Stimulated activated CD8-positive, alpha-beta memory T cell treated with anti-CD3 and anti-CD28 coated beads, Interleukin-15, amount 100 ng/mL, for 48 hours (primary cell): Measurements from ENCODE around the gene PRR23E.

Experiments
- DNase-seq, 2 donors: peaks; one replicate each; pipeline ENCODE4 v3.0.0-alpha.2; 2020; ENCODE audit warnings: low read depth in 2 of 2

The PRR23E gene

DNA sequence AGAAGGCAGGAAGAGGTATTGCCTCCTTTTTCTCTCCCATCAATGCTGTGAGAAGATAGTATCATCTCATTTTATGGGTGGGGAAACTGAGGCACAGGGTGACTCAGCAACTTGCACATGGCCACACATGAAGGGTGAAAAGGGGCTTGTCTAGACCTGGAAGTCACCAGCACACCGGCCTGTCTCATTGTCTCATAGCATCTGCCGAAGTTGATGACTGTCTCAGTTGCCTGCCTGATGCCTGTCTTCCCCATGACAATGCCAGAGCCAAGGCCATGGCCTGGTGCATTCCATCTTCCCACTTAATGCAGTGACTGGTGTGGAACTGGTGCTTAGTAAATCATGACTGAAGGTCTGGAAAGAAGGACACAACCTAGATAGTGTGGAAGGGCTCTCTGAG, 27.9 kb upstream of the PRR23E start:
- DNase-seq = no peak

DNA sequence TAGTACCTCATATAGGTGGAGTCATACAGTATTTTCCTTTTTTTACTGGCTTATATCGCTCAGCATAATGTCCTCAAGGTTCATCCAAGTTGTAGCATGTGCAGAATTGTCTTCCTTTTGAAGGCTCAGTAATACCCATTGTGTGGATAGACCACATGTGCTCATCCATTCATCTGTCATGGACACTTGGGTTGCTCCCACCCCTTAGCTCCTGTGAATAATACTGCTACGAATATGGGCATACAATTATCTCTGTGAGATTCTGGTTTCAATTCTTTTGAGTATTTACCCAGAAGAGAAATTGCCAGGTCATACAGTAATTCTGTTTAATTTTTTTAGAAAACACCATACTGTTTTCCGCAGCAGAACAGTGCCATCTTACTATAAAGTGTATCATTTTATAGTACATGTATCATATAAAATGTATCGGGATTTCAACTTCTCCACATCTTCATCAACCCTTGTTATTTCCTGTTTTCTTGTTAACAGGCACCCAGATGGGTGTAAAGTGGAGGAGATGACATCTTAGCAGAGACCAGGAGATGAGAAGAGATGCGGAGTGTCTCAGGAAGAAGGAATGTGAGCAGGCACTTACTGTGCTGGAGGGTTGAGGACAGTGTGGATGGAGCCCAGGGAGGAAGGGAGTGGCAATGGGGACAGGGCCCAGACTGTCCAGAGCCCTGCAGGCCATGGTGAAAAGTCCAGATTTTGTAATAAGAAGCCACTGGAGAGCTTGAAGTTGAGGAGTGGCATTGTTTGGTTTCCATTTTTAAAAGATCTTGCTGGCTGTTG, 27.0 kb upstream of the PRR23E start:
- no peak for DNase-seq

DNA sequence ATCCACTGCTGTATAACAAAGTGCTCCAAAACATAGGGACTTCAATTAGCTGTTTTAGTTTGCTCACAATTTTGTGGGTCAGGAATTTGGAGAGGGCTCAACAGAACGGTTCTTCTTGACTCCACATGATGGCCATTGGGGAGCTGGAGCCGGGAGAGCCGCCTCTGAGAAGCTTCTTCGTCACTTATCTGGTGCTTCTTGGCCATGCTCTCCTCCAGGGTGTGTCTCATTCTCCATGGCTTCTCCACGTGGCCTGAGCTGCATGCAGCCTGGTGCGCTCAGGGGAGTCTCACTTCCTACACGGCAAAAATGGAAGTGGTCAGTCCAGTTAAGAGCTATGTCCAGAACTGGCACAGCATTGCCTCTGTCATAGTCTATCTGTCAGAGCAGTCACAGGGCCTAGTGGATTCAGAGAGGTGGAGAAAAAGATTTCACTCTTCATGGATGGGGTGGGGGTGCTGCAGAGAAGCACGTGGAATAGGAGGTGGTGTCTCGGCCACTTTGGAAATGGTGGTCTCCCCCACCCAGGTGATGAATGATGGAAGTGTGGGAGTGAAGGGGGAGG, 26.3 kb upstream of the PRR23E start:
- no peak for DNase-seq

DNA sequence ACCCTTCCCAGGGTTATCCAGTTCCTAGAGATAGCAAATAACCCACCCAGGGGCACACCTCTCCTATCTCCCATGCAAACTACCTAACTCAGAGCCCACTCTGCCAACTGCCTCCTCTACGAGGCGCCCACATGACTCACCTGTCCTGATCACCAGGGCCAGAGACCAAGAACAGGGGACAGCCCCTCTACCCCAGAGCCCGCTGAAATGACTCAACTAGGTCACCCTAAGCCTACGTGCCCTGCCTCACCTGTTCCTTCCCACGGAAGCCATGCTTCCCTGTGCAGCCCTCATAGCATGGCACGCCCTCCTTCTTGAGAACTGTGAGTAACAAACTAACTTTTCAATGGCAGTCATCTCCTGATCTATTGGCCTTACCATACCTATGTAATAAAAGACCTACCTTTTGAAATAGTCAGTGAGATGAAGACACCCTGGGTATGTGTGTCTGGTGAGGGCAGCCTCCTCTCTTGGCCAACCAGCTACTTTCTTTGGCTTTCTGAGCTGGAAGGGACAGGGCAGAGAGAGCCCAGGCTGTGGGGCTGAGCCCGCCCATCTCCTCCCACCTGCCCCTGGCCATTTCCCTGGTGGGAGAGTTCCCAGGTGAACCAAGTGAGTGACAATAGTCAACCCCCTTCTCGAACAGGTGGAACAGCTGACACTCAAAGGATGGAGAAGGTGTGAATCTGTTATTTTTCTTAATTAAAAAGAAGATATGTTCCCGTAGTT, 25.5 kb upstream of the PRR23E start:
- no peak for DNase-seq

DNA sequence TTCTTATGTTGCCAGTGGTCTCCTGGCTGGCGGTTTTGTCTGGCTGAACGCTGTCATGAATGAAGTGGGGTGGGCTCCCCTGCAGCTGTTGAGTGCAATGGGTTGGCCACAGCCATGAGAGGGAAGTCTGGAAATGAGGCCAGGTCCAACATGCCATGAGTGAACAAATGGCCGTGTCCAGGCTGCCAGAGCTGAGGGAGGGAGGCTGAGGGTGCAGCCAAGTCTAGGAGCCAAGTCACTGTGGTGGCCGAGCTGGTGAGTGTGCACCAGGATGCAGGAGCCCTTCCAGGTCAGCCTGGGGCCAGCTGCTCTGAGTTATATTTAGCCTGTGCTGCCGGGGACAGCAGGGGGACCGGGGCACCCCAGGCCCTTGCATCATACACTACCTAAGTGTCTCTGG, 24.7 kb upstream of the PRR23E start:
- DNase-seq = no peak

DNA sequence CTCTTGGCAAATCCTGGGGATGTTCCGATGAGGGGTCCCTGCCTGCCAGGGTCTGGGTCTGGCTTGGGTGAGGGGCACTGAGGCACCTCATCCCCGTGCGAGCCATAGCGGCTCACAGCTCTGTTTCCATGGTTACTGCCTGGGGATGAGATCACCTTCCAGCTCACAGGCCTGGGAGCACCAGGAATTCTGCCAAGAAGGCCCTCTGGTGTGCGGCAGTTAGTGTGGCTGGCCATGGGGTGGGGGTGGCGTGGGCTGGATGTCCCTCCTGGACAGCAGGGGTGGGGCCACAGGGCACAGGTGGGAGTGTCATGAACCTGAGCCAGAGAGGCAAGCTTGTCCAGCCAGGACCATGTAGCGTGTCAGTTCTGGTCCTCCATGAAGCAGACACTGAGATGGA, 22.1 kb upstream of the PRR23E start:
- DNase-seq = no peak

DNA sequence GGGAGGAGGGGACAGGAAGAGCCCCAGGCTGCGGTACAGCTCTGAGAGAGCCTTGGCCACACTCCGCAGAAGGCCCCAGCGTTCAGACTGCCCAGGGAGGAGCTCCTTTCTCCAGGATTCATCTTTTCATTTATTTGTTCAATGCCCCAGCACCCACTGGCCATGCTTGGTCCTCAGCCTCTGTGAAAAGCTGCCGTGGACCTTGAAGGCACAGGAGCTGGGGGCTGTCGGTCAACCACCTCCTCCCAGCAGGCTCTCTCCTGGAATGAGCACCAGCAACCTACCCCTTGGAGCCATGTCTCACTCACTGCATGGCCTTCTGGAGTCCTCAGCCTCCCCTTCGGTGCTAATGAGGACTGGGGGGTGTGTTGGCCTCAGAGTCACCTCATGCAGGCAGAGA, 21.6 kb upstream of the PRR23E start:
- no peak for DNase-seq

DNA sequence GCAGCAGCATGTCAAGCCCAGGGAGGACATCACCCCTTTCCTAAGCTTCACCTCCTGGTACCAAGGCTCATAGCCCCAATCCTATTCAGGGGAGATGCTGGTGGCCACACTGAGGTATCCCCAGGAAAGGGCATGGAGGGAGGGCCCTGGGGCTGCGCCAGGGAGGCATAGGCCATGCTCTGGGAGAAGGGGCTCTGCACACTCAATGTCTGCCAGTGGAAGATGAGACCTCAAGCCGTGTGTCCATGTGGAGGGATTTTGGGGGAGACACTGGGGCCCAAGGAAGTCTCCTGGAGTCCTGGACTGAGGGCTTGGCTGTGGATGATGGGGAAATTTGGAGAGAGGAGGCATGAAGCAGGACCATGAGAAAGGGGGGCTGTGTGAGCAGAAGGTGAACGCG, 21.2 kb upstream of the PRR23E start:
- DNase-seq = no peak

DNA sequence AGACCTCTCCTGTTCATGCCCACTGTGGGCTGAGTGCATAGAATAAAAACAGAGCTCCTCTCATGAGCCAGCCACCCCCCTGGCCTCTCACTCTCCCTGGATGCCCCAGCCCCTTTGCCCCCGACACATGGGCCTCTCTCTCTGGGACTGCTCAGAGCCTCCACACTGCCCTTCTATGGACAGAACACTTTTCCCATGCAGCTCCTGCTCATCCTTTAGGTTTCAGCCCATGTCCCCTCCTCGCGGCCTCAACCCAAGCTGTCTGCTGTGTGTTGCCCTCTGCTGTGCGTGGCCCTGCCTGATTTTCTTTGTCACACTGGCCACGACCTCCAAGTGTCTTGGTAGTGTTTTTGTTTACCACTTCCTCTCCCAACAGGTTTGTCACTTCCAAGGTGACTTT, 20.7 kb upstream of the PRR23E start:
- DNase-seq = no peak

DNA sequence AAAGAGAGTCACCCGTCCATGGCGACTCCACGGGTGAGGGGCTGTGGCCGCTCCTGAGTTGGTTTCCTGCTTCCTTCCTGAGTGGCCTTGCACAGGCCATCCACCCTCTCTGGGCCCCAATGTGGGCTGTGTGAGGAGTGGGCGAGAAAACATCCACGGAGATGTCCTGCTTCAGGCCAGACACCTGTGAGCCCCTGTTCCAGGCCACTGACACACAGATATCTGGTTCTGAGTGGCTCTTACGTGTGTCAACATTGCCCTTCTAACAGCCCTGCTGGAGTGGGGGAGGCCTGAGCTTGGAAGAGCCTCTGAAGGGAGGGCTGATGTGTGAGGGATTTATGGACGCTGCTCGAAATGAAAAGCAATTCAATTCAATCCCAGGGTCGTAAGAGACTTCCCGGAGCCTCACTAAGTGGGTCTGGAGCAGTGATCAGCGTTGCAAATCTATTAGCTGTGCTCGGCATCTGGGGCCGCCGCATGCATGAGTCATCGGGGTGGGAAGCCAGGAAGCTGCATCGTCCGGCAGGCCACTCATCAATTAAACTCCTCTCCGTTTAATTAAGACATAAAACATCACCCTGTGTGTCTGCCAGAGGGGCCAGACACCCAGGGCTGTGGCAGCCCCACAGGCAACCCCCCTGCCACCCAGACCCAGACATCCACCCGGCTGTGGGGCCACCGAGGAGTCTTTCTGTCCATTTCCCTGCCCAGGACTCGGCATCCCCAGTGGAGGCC, 20.0 kb upstream of the PRR23E start:
- DNase-seq = no peak

DNA sequence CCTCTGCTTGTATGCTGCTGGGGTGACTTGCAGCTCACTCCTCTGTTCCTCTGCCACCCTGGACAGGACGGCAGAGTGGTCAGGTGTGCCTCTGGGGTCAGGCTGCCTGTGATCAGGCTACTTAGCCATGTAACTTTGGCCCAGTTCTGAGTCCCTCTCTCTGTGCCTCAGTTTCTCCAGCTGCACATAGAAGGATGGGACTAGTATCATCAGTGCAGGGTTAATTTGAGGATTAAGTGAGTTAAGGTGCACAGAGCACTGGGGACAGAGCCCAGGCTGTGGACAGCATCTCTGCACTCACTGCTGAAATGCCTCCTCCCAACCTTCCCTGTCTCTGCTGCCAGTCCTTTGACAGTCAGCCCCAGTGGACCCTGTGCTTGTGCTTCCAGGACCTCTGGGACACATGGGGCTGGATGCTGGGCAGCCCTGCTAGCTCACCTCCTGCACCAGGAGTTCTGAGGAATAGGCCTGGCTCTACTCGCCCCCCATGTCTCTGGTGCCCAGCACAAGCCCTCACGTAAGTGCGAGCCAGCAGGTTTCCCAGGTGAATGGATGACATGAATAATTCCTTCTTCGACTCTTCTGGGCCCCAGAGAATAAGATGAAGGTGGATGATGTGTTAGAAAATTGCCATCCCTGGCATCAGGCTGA, 19.3 kb upstream of the PRR23E start:
- no peak for DNase-seq

DNA sequence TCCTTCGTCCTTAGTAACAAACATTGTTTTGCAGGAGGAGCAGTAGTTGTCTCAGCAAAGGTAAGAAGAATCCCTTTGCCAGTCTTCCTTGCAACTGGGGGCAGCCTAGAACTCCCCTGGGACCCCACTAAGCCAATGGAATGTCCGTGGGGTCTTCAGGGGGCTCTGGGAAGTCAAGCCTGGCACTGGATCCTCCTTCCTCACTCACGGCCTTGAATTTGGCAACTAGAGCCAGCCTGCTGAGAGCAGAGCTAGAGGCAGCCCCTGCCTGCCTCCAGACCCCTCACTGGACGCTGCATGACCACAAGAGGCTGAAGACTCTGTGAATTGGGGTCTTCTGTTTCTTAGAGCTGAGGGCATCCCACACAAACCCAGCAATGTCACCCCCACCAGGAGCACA, 18.6 kb upstream of the PRR23E start:
- no peak for DNase-seq

DNA sequence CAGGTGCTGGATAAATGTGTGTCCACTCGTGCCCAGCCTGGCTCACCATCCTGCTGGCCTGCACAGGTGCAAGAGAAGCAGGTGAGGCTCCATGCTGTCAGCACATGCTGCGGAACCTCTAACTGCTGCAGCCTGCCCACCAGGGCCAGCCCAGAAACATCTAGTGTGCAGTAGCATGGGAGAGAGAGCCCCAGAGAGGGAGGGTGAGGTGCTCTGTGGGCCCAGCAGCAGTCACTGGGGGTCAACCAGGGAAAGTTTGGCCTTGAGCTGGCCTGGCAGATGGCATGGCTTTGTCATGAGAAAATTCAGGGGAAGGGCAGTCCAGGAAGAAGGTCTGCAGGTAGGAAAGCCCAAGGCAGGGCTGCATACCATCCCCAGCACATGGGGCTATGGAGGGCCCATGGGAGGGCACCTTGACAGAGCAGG, 18.2 kb upstream of the PRR23E start:
- DNase-seq = no peak

DNA sequence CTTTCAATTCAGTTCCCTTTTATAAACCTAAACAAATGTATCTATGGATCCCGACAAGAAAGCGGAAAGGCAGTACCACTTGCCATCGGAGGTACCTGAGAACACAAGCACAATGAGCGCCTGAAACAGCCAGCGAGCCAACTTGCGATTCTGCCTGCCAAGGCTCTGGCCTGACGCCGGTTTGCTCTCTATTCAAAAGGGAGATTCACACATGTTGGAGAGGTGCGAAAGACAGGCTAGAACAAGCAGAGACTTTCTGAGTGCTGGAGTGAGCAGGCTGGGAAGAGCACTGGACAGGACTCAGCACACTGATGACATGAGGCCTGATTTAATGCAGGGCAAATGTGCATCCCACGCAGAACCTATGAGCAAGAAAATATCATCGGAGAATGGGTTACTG, 17.7 kb upstream of the PRR23E start:
- no peak for DNase-seq

DNA sequence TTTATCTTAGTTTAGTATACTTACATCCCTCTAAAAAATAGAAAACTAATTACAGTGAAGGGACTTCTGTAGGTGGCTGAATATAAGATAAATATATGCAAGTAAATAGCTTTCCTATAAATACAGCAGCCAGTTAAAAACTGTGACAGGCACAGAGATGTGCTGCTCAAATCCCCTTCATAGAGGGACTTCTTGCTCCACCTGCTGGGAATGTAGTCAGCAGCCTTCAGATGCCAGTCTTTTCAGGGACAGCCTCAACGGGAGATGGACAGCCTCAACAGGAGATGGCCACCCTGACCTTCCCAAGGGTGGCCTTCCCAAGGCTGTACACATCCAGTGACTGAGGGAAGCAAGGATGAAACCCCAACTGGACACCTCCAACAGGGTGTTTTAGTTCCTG, 15.7 kb upstream of the PRR23E start:
- no peak for DNase-seq

DNA sequence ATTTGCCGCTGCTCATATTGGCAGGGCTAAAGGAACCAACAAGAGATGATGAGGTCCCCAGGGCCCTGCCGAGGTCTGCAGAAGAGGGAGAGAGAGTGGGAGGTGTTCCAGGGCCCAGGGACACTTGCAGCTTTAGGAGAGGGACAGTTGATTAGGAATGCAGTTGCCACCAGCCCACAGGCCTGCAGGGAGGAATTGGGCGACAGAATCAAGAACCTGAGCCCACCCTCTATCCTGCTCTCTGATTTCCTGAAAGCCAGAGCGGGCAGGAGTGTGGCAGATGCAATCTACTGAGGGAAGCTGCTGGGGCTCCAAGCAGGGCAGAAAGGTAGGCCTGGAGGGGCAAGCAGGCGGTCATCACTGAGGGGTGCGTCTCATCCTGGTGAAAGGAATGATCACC, 12.1 kb upstream of the PRR23E start:
- no peak for DNase-seq

DNA sequence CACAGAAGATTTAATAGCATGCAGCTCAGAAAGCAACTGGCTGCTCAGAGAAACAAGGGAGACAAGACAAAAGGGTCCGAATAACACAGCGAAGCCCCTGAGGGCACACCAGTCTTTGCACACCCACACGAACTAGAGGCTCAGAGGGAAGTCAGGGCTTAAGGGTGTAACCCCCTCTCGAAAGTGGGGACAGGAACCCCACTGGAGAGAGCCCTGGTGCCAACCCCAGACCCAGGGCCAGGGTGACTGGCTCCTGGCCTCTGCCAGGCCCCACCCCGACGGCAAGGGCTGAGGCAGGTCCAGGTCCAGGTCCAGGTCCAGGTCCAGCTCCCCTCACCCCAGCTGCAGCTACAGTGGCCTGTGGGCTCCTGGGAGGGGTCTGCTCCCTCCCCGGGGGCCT, 10.5 kb upstream of the PRR23E start:
- no peak for DNase-seq

DNA sequence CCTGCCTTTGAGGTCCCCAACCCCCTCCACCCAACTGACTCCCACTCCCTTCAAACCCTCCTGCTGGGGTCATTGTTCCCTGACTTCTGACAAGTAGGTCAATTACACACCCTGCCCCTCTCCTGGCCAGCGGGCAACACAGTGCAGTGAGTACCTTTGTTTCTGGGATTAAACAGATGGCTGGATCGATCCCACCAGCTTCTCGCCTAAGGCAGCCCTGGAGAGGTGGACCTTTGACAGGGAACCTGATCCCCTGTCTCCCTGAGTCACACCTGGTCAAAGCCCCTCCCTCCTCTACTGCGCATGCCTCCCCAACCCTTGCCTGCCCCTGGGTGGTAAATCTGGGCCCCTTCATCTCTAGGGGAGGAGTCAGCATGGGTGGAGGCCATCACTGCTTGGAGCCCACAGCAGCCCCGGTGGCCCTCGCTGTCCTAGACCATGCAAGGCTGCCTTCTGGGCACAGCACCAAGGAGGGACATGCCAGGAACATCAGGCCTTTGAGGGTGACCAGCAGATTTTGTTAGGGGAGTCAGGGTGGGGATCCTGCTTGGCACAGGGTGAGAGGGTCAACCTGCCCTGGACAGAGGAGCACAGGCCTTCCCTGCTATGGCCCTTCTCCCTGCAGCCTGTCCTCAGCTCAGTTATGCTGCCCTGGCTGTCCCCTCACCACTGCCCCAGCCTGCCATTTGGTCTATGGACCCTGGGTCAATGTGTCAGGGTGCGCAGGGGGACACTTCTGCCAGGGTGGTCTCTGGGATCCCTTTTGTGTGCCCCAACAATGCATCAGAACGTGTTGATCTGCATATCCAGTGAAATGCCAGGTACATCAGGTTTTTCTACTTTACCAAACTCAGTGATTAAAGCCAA, 9.8 kb upstream of the PRR23E start:
- no peak for DNase-seq

DNA sequence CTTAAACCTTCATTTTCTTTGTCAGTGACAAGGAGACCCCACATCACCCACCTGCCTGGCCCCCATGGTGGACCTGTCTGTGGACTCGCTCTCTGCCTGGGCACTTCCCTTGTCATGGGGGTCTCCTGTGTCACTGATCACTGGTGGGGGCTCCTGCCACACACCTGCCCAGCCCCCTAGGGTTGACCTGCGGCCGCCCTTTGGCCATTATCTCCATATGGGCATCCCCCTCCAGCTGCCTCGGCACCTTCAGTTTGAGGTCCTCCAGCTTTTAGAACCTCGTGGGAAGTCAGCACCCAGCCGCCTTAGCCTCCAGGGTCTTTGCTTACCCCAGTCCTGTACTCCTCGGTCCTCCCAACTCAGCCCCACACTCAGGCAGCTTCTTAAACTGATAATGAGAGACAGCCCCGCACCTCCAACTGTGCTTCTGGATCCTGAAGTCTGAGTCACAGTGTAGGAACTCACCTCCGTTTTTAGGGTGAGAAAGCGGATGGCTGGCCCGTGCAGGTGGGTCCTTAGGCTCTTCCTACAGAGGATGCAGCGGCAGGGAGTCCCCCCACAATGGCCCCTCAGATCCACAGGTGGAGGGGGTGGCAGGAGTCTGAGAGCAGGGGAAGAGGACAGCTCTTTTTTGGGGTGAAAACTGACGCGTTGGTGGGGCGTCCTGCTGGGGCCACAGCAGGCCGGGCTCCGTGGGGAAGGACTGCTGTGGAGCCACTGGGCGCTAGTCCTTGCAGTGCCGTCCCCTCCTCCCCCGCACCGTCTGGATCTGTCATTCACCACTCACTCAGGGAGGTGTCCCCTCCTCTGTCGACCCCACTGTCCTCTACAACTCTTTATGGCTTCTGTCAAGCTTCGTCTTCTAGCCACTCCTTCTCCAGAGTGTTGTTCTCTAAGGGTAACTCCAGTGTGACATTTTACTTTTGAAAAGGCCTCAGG, 8.7 kb upstream of the PRR23E start:
- DNase-seq = no peak

DNA sequence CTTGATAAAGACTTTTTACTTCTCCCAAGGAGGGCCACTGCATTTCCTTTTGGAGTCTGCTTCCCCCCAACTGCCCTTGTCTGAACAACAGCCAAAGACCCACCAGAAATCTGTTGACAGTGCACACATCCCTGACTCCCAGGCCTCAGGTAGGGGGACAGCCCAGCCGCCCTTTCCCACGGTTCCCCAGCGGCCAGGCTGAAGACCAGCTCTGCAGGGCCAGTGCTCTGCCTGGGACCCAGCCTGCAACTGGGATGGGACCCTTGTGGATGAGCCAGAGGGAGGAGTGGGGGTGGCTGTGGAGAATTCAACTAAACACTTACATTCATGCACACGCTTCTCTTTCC, 8.1 kb upstream of the PRR23E start:
- no peak for DNase-seq
